GM12878 (cell line): ENCODE data around the gene RRAS.

ENCODE experiments used
- RAD21 ChIP-seq: IDR thresholded peaks from 2 replicates; pipeline ENCODE4 v1.6.1; 2011; ENCODE audit warnings: mild to moderate bottlenecking, low read depth, low read length, moderate library complexity; ENCODE audit not compliant: insufficient read depth
- TCF7 ChIP-seq: IDR thresholded peaks from 2 replicates; pipeline ENCODE4 v1.6.1; 2014; ENCODE audit warnings: antibody characterized with exemption, borderline replicate concordance
- TF ChIP-seq, protein P1 (sequence below), 3 experiments: IDR thresholded peaks in 2 of 3; conservative IDR thresholded peaks in 1 of 3; 2 replicates each; pipeline ENCODE4 v1.5.1; 2011; ENCODE audit warnings: low read depth in 3 of 3, low read length in 3 of 3, mild to moderate bottlenecking in 3 of 3, control low read depth in 2 of 3, moderate library complexity in 2 of 3, inconsistent platforms in 1 of 3, mixed read lengths in 1 of 3; ENCODE audit not compliant: control insufficient read depth in 2 of 3, insufficient read depth in 1 of 3; ENCODE audit errors: extremely low read depth in 1 of 3

DNA sequence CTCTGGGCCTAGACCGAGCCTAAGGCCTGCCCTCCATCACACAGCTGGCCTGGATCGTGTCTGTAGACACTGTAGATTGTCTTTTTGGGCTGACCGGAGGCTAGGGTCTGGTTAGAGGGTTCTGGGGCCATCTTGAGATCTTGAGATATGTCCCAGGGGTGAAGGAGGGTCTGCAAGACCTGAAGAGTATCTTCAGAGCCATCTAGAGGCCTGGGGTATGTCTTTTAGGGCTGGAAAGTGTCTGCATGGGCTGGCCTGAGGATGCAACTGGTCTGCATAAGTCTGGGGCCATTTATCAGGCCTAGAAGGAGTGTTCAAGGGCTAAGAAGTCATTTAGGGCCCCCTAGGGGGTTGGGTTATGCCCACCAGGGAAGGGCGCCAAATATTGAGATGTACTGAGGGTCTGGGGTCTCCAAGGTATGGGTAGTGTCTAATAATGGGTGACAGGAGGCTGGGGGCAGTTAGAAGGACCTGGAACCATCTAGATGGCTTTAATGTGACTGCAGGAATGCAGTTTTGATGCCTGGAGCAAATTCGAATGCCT lies 2.6 kb upstream of the RRAS start:
- no peak for TF ChIP-seq TCF7
- TF ChIP-seq, protein P1, sequence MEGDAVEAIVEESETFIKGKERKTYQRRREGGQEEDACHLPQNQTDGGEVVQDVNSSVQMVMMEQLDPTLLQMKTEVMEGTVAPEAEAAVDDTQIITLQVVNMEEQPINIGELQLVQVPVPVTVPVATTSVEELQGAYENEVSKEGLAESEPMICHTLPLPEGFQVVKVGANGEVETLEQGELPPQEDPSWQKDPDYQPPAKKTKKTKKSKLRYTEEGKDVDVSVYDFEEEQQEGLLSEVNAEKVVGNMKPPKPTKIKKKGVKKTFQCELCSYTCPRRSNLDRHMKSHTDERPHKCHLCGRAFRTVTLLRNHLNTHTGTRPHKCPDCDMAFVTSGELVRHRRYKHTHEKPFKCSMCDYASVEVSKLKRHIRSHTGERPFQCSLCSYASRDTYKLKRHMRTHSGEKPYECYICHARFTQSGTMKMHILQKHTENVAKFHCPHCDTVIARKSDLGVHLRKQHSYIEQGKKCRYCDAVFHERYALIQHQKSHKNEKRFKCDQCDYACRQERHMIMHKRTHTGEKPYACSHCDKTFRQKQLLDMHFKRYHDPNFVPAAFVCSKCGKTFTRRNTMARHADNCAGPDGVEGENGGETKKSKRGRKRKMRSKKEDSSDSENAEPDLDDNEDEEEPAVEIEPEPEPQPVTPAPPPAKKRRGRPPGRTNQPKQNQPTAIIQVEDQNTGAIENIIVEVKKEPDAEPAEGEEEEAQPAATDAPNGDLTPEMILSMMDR (IDR thresholded peaks at IDR 0.05 in 2 of 3, conservative IDR thresholded peaks at IDR 0.05 in 1 of 3; ENCODE audit: control insufficient read depth in 2 of 3, extremely low read depth in 1 of 3, insufficient read depth in 1 of 3, low read depth in 3 of 3, low read length in 3 of 3): no peak
- no peak for TF ChIP-seq RAD21
